HUES64 (cell line): Measurements from ENCODE around the gene SSC4D.

ENCODE experiments used
- H3K27ac ChIP-seq: 2 replicates; pipeline ENCODE4 v1.7.0; 2013; ENCODE audit warnings: low read depth, low read length, inconsistent platforms
- H3K27me3 ChIP-seq: 2 replicates; pipeline ENCODE4 v1.6.1; 2013; ENCODE audit warnings: mild to moderate bottlenecking, low read length; ENCODE audit not compliant: insufficient read depth
- H3K36me3 ChIP-seq: 2 replicates; pipeline ENCODE4 v1.6.1; 2013; ENCODE audit warnings: mild to moderate bottlenecking, low read length; ENCODE audit not compliant: insufficient read depth
- H3K4me1 ChIP-seq: 2 replicates; pipeline ENCODE4 v1.6.1; 2013; ENCODE audit warnings: mild to moderate bottlenecking, low read length, moderate library complexity; ENCODE audit not compliant: insufficient read depth
- H3K4me3 ChIP-seq: 2 replicates; pipeline ENCODE4 v1.5.1; 2013; ENCODE audit warnings: mild to moderate bottlenecking, low read length, moderate library complexity
- H3K9ac ChIP-seq: 2 replicates; pipeline ENCODE4 v1.6.1; 2013; ENCODE audit warnings: mild to moderate bottlenecking, low read depth, low read length
- H3K9me3 ChIP-seq: 2 replicates; pipeline ENCODE4 v1.6.1; 2013; ENCODE audit warnings: low read depth, low read length; ENCODE audit not compliant: insufficient read depth
- WGBS: fragments of 150-250, 120-280 bp; methylation state at CpG from one replicate; pipeline ENCODE4 v1.1.7; 2013; ENCODE audit warnings: missing lambda C conversion rate; 5-methylcytosine and 5-hydroxymethylcytosine counted together

Gene SSC4D

GRCh38 chr7:76359111-76359977 is 50.2 kb downstream of the SSC4D start:
- H3K4me1 ChIP-seq: peaks cover 35% of the 10 kb centered on the region
- WGBS: 3% methylated on average over 41 of the region's 41 CpGs

GRCh38 chr7:76358481-76359110 is 50.9 kb downstream of the SSC4D start, which contains the start of gene YWHAG:
Gene YWHAG, minus strand, starts transcription at chr7:76358991. Its CDS starts 183 bp downstream, at chr7:76358808.
- H3K9me3 ChIP-seq: no peaks in the 10 kb centered on the region
- peak within 1 kb of the TSS; percentile 98 for H3K4me3 ChIP-seq
- H3K9ac ChIP-seq: peak within 1 kb of the TSS; percentile 96
- H3K27me3 ChIP-seq: no peaks in the 10 kb centered on the region
- H3K27ac ChIP-seq: peak within 1 kb of the TSS; percentile 98
- peaks cover 35% of the 10 kb centered on the region for H3K36me3 ChIP-seq
- peaks cover 31% of the 10 kb centered on the region for H3K4me1 ChIP-seq
- under 1% methylated on average over 80 of the region's 80 CpGs for WGBS

More at GRCh38 chr7:76359111-76359977, 50.2 kb downstream of the SSC4D start:
- Histone ChIP-seq H3K9me3 (no peaks in the 10 kb centered on the region), H3K36me3 (peaks cover 30% of the 10 kb centered on the region), H3K27me3 (no peaks in the 10 kb centered on the region), H3K4me3 (peak overlapping the region; percentile 98), H3K9ac (peak overlapping the region; percentile 96), H3K27ac (peak overlapping the region; percentile 98)

- H3K4me1 ChIP-seq: peaks cover 31% of the 10 kb centered on the region
- H3K4me3 ChIP-seq: peak overlapping the region; percentile 98
- WGBS: 1% methylated on average over 27 of the region's 27 CpGs
- H3K9me3 ChIP-seq: no peaks in the 10 kb centered on the region
- peaks cover 37% of the 10 kb centered on the region for H3K36me3 ChIP-seq
- peak overlapping the region; percentile 96 for H3K9ac ChIP-seq
- peak overlapping the region; percentile 98 for H3K27ac ChIP-seq
- no peaks in the 10 kb centered on the region for H3K27me3 ChIP-seq
These were observed 51.5 kb downstream of the SSC4D start for GRCh38 chr7:76358011-76358480.

GRCh38 chr7:76357475-76358010 is 52.0 kb downstream of the SSC4D start:
- no peaks in the 10 kb centered on the region for H3K9me3 ChIP-seq
- WGBS: 3% methylated on average over 10 of the region's 10 CpGs
- peak overlapping the region; percentile 98 for H3K27ac ChIP-seq
- peak overlapping the region; percentile 98 for H3K4me3 ChIP-seq
- peaks cover 31% of the 10 kb centered on the region for H3K4me1 ChIP-seq
- peaks cover 41% of the 10 kb centered on the region for H3K36me3 ChIP-seq
- H3K27me3 ChIP-seq: no peaks in the 10 kb centered on the region
- H3K9ac ChIP-seq: peak overlapping the region; percentile 96

GRCh38 chr7:76356823-76357222 is 52.7 kb downstream of the SSC4D start:
- peak overlapping the region; percentile 21; the same call in 1 of the 2 replicates for H3K27ac ChIP-seq
- peak overlapping the region; percentile 98 for H3K4me3 ChIP-seq
- no peaks in the 10 kb centered on the region for H3K9me3 ChIP-seq

GRCh38 chr7:76356115-76356514 is 53.4 kb downstream of the SSC4D start:
- Histone ChIP-seq H3K4me3 (peak overlapping the region; percentile 98), H3K9me3 (no peaks in the 10 kb centered on the region), H3K27me3 (no peaks in the 10 kb centered on the region), H3K36me3 (peaks cover 52% of the 10 kb centered on the region), H3K9ac (no peak overlapping the region), H3K27ac (no peak overlapping the region), H3K4me1 (peaks cover 31% of the 10 kb centered on the region)
- 82% methylated on average over 2 of the region's 4 CpGs for WGBS

More at GRCh38 chr7:76356823-76357222, 52.7 kb downstream of the SSC4D start:
- H3K9ac ChIP-seq: peak overlapping the region; percentile 96
- peaks cover 46% of the 10 kb centered on the region for H3K36me3 ChIP-seq
- WGBS: 88% methylated on average over 6 of the region's 6 CpGs
- H3K27me3 ChIP-seq: no peaks in the 10 kb centered on the region
- H3K4me1 ChIP-seq: peaks cover 31% of the 10 kb centered on the region

GRCh38 chr7:76354981-76355730 is 54.3 kb downstream of the SSC4D start:
- H3K4me3 ChIP-seq: peak overlapping the region; percentile 13; the same call in 1 of the 2 replicates
- H3K4me1 ChIP-seq: peaks cover 31% of the 10 kb centered on the region
- H3K27ac ChIP-seq: no peak overlapping the region
- peaks cover 61% of the 10 kb centered on the region for H3K36me3 ChIP-seq
- WGBS: 93% methylated on average over 9 of the region's 9 CpGs
- no peaks in the 10 kb centered on the region for H3K27me3 ChIP-seq
- H3K9me3 ChIP-seq: no peaks in the 10 kb centered on the region
- H3K9ac ChIP-seq: no peak overlapping the region

- peaks cover 68% of the 10 kb centered on the region for H3K36me3 ChIP-seq
- WGBS: 91% methylated on average over 4 of the region's 4 CpGs
- H3K9ac ChIP-seq: no peak overlapping the region
- no peaks in the 10 kb centered on the region for H3K9me3 ChIP-seq
- H3K27ac ChIP-seq: no peak overlapping the region
- peaks cover 27% of the 10 kb centered on the region for H3K4me1 ChIP-seq
- no peaks in the 10 kb centered on the region for H3K27me3 ChIP-seq
- H3K4me3 ChIP-seq: peak overlapping the region; percentile 13; the same call in 1 of the 2 replicates
These were observed 55.0 kb downstream of the SSC4D start for GRCh38 chr7:76354516-76354915.

GRCh38 chr7:76353744-76354143 is 55.8 kb downstream of the SSC4D start:
- 94% methylated on average over 4 of the region's 5 CpGs for WGBS
- Histone ChIP-seq H3K36me3 (peaks cover 73% of the 10 kb centered on the region), H3K4me3 (no peak overlapping the region), H3K9ac (no peak overlapping the region), H3K27ac (no peak overlapping the region), H3K9me3 (no peaks in the 10 kb centered on the region), H3K27me3 (no peaks in the 10 kb centered on the region), H3K4me1 (peaks cover 27% of the 10 kb centered on the region)

GRCh38 chr7:76352193-76352592 is 57.3 kb downstream of the SSC4D start:
- Histone ChIP-seq H3K9me3 (no peaks in the 10 kb centered on the region), H3K36me3 (peaks cover 84% of the 10 kb centered on the region), H3K4me3 (no peak overlapping the region), H3K27me3 (no peaks in the 10 kb centered on the region), H3K27ac (no peak overlapping the region), H3K4me1 (peaks cover 26% of the 10 kb centered on the region), H3K9ac (no peak overlapping the region)
- WGBS: 90% methylated on average over 6 of the region's 6 CpGs
